ENCODE data around the gene INHBB.

The INHBB gene

GRCh38 chr2:120312860-120313694 lies 32.9 kb upstream of the INHBB start:
- no peak for TF ChIP-seq GATA3 (IDR thresholded peaks at IDR 0.05; ENCODE audit: low read depth, low read length)
- no peak for TF ChIP-seq GATA2 (IDR thresholded peaks at IDR 0.05; ENCODE audit: low read depth, low read length)

DNA sequence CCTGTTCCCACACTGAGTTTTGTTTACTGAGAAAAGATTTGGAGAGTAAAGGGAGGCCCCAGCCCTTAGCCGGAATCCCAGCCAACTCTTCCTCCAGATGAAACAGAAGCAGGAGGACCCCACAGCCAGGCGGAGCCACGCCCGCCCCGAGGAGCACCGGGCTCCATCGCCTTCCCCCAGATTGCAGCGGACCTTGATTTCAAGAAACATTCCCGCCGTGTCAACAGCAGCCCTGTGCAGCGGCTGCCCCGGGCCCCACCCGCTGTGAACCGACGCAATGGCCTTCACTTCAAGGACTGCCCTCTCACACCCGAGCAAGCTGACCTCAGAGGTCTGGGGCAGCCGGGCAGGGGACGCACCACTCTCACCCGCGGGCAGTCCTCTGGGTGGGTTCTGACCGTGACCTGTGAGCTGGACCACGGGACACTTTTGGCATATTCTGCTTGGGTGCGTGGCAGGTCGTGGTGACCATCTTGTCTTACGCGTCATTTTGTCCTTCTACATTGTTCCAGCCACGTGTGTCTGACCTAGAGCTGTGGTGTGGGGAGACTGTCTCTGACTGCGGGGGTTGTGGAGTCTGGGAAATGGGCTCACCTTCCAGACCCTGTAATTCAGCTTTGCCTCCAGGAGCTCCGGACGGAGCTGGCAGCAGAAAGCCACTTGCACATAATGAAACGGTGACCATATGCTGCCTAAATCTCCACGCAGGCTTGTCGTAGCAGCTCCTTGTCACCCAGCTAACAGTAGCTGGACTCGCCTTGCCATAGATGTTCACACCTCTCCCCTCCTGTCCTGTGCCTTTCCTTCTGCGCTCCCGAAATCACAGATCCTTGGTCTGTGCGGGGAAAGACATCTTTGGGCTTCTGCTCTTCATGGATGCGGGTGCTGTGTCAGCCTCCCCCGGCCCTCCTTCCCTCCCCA lies 32.0 kb upstream of the INHBB start:
- TF ChIP-seq GATA3 (IDR thresholded peaks at IDR 0.05; ENCODE audit: low read depth, low read length) = no peak
- no peak for TF ChIP-seq GATA2 (IDR thresholded peaks at IDR 0.05; ENCODE audit: low read depth, low read length)

- TF ChIP-seq GATA2 (IDR thresholded peaks at IDR 0.05; ENCODE audit: low read depth, low read length) (no peak), GATA3 (IDR thresholded peaks at IDR 0.05; ENCODE audit: low read depth, low read length) (no peak)
Measured at GRCh38 chr2:120314690-120315366, 31.1 kb upstream of the INHBB start.

DNA sequence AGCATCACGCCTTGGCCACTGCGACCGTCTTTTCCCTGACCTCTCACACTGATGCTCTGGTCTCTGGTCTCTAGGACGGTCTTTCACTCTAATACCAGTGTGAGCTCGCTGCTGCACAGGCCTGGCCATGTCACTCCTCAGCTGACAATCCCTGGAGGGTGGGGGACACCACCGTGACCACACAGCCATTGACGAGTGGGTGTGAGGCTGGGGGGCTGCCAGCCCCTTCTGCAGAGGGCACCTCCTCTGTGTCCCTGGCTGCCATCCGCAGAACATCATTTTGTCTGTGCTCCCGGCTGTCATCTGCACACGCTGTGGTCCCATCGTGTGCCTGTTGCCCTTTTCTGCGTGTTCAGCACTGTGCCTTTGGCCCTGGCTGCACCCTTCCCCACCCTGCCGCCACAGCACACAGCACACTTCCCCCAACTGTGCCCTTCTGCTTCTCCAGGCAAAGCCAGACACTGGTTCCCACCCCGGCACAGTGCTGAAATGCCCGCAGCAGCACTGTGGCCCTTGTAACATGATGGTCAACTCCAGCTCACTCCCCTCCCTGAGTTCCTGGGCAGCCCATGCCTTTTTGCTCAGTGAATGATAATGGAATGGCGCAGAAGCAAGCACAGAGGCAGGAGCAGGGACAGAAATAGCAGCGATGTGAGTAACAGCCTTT lies 30.4 kb upstream of the INHBB start:
- TF ChIP-seq GATA2 (IDR thresholded peaks at IDR 0.05; ENCODE audit: low read depth, low read length) (no peak), GATA3 (IDR thresholded peaks at IDR 0.05; ENCODE audit: low read depth, low read length) (no peak)

GRCh38 chr2:120316071-120316470 lies 29.9 kb upstream of the INHBB start:
- TF ChIP-seq GATA2 (IDR thresholded peaks at IDR 0.05; ENCODE audit: low read depth, low read length) (no peak), GATA3 (IDR thresholded peaks at IDR 0.05; ENCODE audit: low read depth, low read length) (no peak)

- TF ChIP-seq GATA2 (IDR thresholded peaks at IDR 0.05; ENCODE audit: low read depth, low read length) (no peak), GATA3 (IDR thresholded peaks at IDR 0.05; ENCODE audit: low read depth, low read length) (no peak)
Measured at GRCh38 chr2:120316528-120317179, 29.3 kb upstream of the INHBB start.

- TF ChIP-seq GATA2 (IDR thresholded peaks at IDR 0.05; ENCODE audit: low read depth, low read length) = no peak
- TF ChIP-seq GATA3 (IDR thresholded peaks at IDR 0.05; ENCODE audit: low read depth, low read length) = no peak
Measured at GRCh38 chr2:120317180-120317533, 28.8 kb upstream of the INHBB start.

DNA sequence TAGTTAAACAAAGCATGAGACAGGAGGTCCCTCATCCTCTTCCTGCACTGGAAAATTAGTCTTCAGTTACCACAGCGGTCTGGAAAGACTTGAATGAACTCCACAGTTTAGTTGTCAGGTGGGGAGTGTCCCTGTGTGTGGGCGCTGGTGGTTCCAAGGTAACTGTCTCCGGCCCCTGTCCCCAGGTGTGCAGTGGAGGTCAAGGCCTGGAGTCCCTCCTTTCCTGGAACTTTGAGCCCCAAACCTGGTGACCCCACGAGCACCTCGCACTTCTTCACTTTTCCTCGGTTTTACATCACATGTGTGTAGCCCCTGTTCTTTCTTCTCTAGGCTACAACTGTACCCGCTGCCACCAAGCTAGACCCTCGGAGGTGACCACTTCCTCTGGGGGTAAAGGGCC lies 28.0 kb upstream of the INHBB start:
- no peak for TF ChIP-seq GATA3 (IDR thresholded peaks at IDR 0.05; ENCODE audit: low read depth, low read length)

- no peak for TF ChIP-seq GATA2 (IDR thresholded peaks at IDR 0.05; ENCODE audit: low read depth, low read length)
- TF ChIP-seq GATA3 (IDR thresholded peaks at IDR 0.05; ENCODE audit: low read depth, low read length) = no peak
Measured at GRCh38 chr2:120318626-120319025, 27.3 kb upstream of the INHBB start.

- TF ChIP-seq GATA3 (IDR thresholded peaks at IDR 0.05; ENCODE audit: low read depth, low read length) (no peak), GATA2 (IDR thresholded peaks at IDR 0.05; ENCODE audit: low read depth, low read length) (no peak)
Measured at GRCh38 chr2:120319123-120319522, 26.8 kb upstream of the INHBB start.

DNA sequence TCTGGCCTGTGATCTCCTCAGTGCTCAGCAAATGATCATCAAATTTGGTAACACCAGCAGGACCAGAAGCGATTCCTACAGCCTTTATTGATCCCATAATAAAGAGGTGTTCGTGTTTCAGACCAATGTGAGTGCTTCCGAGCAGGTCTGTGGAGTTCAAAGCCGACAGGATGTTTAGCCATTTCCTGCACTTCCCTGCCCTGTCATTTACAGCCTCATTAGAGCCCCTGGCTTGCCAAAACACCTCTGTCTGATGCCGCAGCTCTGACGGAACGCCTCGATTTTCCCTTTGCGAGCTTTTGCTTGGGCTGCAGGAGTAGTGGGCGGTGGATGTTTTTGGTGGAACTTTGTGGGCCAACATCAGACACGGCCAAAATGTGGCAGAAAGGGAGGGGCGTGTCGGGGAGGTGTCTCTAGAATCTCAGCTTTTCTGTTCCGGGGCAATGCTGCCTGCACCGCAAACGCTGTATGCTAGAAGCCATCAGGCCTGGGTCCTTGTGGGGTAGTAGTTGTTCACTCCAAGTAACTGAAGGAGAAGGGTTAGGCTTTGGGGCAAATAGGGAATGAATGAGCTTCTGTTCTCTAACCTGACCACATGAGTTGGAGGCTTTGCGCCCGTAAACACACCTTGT lies 26.1 kb upstream of the INHBB start:
- TF ChIP-seq GATA2 (IDR thresholded peaks at IDR 0.05; ENCODE audit: low read depth, low read length) (no peak), GATA3 (IDR thresholded peaks at IDR 0.05; ENCODE audit: low read depth, low read length) (no peak)

DNA sequence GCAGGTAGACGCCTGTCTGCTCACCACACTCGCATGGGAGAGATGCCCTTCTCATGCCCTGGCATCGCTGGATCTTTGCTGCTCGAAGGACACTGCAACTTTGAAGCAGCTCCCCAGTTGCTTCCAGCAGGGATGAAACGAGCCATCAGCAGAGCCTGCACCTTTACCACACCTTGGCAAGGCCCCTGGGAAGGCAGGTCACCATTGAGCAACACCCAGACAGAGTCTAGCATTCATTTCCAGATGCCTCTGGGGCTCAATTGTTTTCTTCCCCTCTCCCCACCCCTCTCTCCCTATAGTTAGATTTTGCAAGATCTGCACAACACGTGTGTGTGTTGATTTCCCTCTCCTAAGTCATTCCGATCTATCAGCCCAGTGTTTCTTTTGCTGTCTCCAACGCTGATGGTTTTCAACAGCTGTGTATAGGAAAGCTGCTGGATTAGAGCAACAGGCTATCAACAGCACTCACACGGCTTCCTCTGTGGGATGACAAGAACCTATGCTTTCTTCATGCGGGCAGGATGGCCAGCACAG lies 25.6 kb upstream of the INHBB start:
- TF ChIP-seq GATA3 (IDR thresholded peaks at IDR 0.05; ENCODE audit: low read depth, low read length) (no peak), GATA2 (IDR thresholded peaks at IDR 0.05; ENCODE audit: low read depth, low read length) (no peak)

All from SH-SY5Y (cell line).